WTC11 (cell line): Measurements from ENCODE around the gene OR4K1. TPM values are rescaled to one million over a fixed set of nuclear protein-coding genes. Genes with fewer than 3 reads are reported as not detected.

Source experiments
- ATAC-seq: fragments of 200-7000 bp; cut with Tn5 transposase; 2 replicates; pipeline ENCODE4 v1.10.0; 2021; ENCODE audit warnings: mild to moderate bottlenecking, moderate library complexity
- Bru-seq: library from RNA; stranded (reverse); fragments of 400-500 nt; gene quantifications from one replicate; lab custom pipeline; 2021; lab: Mats Ljungman, UMichigan
- CTCF ChIA-PET: fragments of 300-600 bp; sonication (Branson Sonifier 250); formaldehyde crosslinking; loops from one replicate; lab custom pipeline; 2021; ENCODE audit warnings: antibody characterized with exemption; lab: Charles Lee
- POLR2A ChIA-PET: fragments of 350-600 bp; sonication (Branson Sonifier 250); formaldehyde crosslinking; loops from one replicate; lab custom pipeline; 2021; ENCODE audit warnings: antibody characterized with exemption; lab: Charles Lee
- DNase-seq: peaks from one replicate; pipeline ENCODE4 v3.0.0; 2021; ENCODE audit warnings: low spot score
- H3K27ac Mint-ChIP-seq: 2 replicates; pipeline ENCODE4 v1.8.0; 2021; ENCODE audit warnings: mixed read lengths
- H3K27me3 Mint-ChIP-seq: 2 replicates; pipeline ENCODE4 v1.8.0; 2021; ENCODE audit warnings: low read depth, mild to moderate bottlenecking, moderate library complexity, mixed read lengths
- H3K36me3 Mint-ChIP-seq: 2 replicates; pipeline ENCODE4 v1.8.0; 2021; ENCODE audit warnings: mixed read lengths
- H3K4me1 Mint-ChIP-seq: 2 replicates; pipeline ENCODE4 v1.8.0; 2022; ENCODE audit warnings: mixed read lengths
- H3K4me3 Mint-ChIP-seq: 2 replicates; pipeline ENCODE4 v1.8.0; 2021; ENCODE audit warnings: mild to moderate bottlenecking, moderate library complexity, mixed read lengths
- H3K9me3 Mint-ChIP-seq: 2 replicates; pipeline ENCODE4 v1.8.0; 2021; ENCODE audit warnings: mixed read lengths
- ETV6 ChIP-seq: sonication (generic); formaldehyde crosslinking; IDR thresholded peaks from 2 replicates; pipeline ENCODE4 v1.8.1; 2022; ENCODE audit warnings: mild to moderate bottlenecking, missing genetic modification reagents
- GTF2I ChIP-seq: fragments of 250-450 bp; sonication (Bioruptor Pico); conservative IDR thresholded peaks from 2 replicates; pipeline ENCODE4 v1.4.0; 2021; ENCODE audit warnings: mild to moderate bottlenecking
- MYBL2 ChIP-seq: sonication (generic); formaldehyde crosslinking; IDR thresholded peaks from 2 replicates; pipeline ENCODE4 v1.8.1; 2023; ENCODE audit warnings: mild to moderate bottlenecking, moderate library complexity, missing genetic modification reagents
- NFE2L1 ChIP-seq: sonication (generic); formaldehyde crosslinking; IDR thresholded peaks from 2 replicates; pipeline ENCODE4 v1.8.1; 2023; ENCODE audit warnings: missing genetic modification reagents
- NFYB ChIP-seq: sonication (generic); formaldehyde crosslinking; conservative IDR thresholded peaks from 2 replicates; pipeline ENCODE4 v1.8.0; 2022; ENCODE audit warnings: low read depth, missing genetic modification reagents
- NR2C2 ChIP-seq: sonication (generic); formaldehyde crosslinking; IDR thresholded peaks from 2 replicates; pipeline ENCODE4 v1.8.0; 2022; ENCODE audit warnings: mild to moderate bottlenecking, missing genetic modification reagents
- NR3C1 ChIP-seq: sonication (generic); formaldehyde crosslinking; conservative IDR thresholded peaks from 2 replicates; pipeline ENCODE4 v1.8.1; 2023; ENCODE audit warnings: low read depth, mild to moderate bottlenecking, missing genetic modification reagents
- PRRX2 ChIP-seq: fragments of 250-450 bp; sonication (Bioruptor Pico); IDR thresholded peaks from 2 replicates; pipeline ENCODE4 v1.8.0; 2021; ENCODE audit warnings: mild to moderate bottlenecking
- RELA ChIP-seq: sonication (generic); formaldehyde crosslinking; IDR thresholded peaks from 2 replicates; pipeline ENCODE4 v1.8.1; 2022; ENCODE audit warnings: missing genetic modification reagents, mild to moderate bottlenecking, borderline replicate concordance
- RORB ChIP-seq: fragments of 250-450 bp; sonication (Bioruptor Pico); IDR thresholded peaks from 2 replicates; pipeline ENCODE4 v1.9.0; 2021; ENCODE audit warnings: mild to moderate bottlenecking
- TCF7 ChIP-seq: sonication (generic); formaldehyde crosslinking; IDR thresholded peaks from 2 replicates; pipeline ENCODE4 v1.8.0; 2022; ENCODE audit warnings: mild to moderate bottlenecking, low read depth, missing genetic modification reagents, moderate library complexity
- TP53 ChIP-seq: sonication (generic); formaldehyde crosslinking; IDR thresholded peaks from 2 replicates; pipeline ENCODE4 v1.8.1; 2023; ENCODE audit warnings: mild to moderate bottlenecking, missing genetic modification reagents
- ZNF232 ChIP-seq: sonication (generic); formaldehyde crosslinking; IDR thresholded peaks from 2 replicates; pipeline ENCODE4 v1.8.0; 2022; ENCODE audit warnings: mild to moderate bottlenecking, missing genetic modification reagents
- ZNF416 ChIP-seq: fragments of 250-450 bp; sonication (Bioruptor Pico); IDR thresholded peaks from 2 replicates; pipeline ENCODE4 v1.9.0; 2021; ENCODE audit warnings: mild to moderate bottlenecking, inconsistent platforms
- long read RNA-seq, 3 experiments: library from RNA in 1 of 3; library from capped mRNA in 1 of 3; library from polyadenylated mRNA in 1 of 3; unstranded in 2 of 3; stranded (forward) in 1 of 3; transcript quantifications; one replicate each; pipeline ENCODE4 v2.0.0, GENCODE V29; 2021
- total RNA-seq: library from RNA; stranded (reverse); gene quantifications from 3 replicates; pipeline ENCODE4 v1.2.3, GENCODE V29; 2021
- TF ChIP-seq, protein P1 (sequence below): fragments of 250-450 bp; sonication (Bioruptor Pico); IDR thresholded peaks from 2 replicates; pipeline ENCODE4 v1.9.0; 2021; ENCODE audit warnings: mild to moderate bottlenecking, borderline replicate concordance
- TF ChIP-seq, protein P2 (sequence below): sonication (generic); formaldehyde crosslinking; conservative IDR thresholded peaks from 2 replicates; pipeline ENCODE4 v1.8.1; 2022; ENCODE audit warnings: mild to moderate bottlenecking, missing genetic modification reagents
- TF ChIP-seq, protein P3 (sequence below): sonication (generic); formaldehyde crosslinking; IDR thresholded peaks from 2 replicates; pipeline ENCODE4 v1.8.0; 2022; ENCODE audit warnings: mild to moderate bottlenecking, missing genetic modification reagents
- TF ChIP-seq, protein P4 (sequence below): sonication (generic); formaldehyde crosslinking; IDR thresholded peaks from 2 replicates; pipeline ENCODE4 v1.8.0; 2022; ENCODE audit warnings: missing genetic modification reagents
- TF ChIP-seq, protein P5 (sequence below): sonication (generic); formaldehyde crosslinking; IDR thresholded peaks from 2 replicates; pipeline ENCODE4 v1.8.1; 2023; ENCODE audit warnings: mild to moderate bottlenecking, missing genetic modification reagents, moderate library complexity
- TF ChIP-seq, protein P6 (sequence below): sonication (generic); formaldehyde crosslinking; IDR thresholded peaks from 2 replicates; pipeline ENCODE4 v1.8.1; 2023; ENCODE audit warnings: mild to moderate bottlenecking, moderate library complexity, missing genetic modification reagents

Gene OR4K1, protein sequence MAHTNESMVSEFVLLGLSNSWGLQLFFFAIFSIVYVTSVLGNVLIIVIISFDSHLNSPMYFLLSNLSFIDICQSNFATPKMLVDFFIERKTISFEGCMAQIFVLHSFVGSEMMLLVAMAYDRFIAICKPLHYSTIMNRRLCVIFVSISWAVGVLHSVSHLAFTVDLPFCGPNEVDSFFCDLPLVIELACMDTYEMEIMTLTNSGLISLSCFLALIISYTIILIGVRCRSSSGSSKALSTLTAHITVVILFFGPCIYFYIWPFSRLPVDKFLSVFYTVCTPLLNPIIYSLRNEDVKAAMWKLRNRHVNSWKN
- total RNA-seq: not detected in 3 replicates
- Bru-seq, nascent RNA: not detected
- long read RNA-seq, experiment 1: 0 reads
- long read RNA-seq, experiment 2: 0 reads
- long read RNA-seq, experiment 3: 0 reads

DNA sequence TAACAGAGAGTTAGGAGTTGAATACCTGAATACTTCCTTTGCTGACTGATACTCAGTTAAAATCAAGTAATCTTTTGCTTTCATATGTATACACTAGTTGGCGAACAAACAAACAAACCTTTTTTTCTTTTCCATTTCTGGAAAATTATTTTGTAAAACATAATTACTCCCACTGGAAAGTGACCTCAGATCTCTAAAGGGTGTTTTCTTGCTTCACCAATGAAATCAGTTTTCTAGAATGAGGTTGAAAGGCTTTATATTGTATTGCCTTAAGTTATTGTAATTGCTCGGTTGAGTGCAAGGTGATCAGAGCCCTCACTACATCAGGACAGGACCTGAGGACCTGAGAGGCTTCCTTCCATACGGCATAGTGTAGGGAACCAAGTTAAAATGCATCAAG is at the start of gene OR4K1:
TSS of gene OR4K1 (plus strand) at position 301 of the 400 bp plus-strand sequence. CDS start 4,750 bp downstream, outside the sequence.
- peaks cover 16% of the 10 kb centered on the region for H3K27me3 Mint-ChIP-seq
- peaks cover 59% of the 10 kb centered on the region for H3K9me3 Mint-ChIP-seq
- peaks cover 52% of the 10 kb centered on the region for H3K36me3 Mint-ChIP-seq
- POLR2A ChIA-PET: no interaction called here
- no peak within 1 kb of the TSS for H3K4me3 Mint-ChIP-seq
- ATAC-seq (no peak), DNase-seq (no peak)
- CTCF ChIA-PET: no interaction called here
- H3K4me1 Mint-ChIP-seq: no peaks in the 10 kb centered on the region
- TF ChIP-seq MYBL2 (no peak), NR2C2 (CRISPR knock-in tag) (no peak), ZNF232 (no peak), NR3C1 (CRISPR knock-in tag) (no peak), RELA (no peak), PRRX2 (CRISPR knock-in tag) (no peak), TCF7 (CRISPR knock-in tag) (no peak), TP53 (CRISPR knock-in tag) (no peak), NFYB (CRISPR knock-in tag) (no peak), RORB (CRISPR knock-in tag) (no peak), GTF2I (CRISPR knock-in tag) (no peak), ETV6 (CRISPR knock-in tag) (no peak), ZNF416 (no peak), NFE2L1 (CRISPR knock-in tag) (no peak)
- TF ChIP-seq, protein P1, sequence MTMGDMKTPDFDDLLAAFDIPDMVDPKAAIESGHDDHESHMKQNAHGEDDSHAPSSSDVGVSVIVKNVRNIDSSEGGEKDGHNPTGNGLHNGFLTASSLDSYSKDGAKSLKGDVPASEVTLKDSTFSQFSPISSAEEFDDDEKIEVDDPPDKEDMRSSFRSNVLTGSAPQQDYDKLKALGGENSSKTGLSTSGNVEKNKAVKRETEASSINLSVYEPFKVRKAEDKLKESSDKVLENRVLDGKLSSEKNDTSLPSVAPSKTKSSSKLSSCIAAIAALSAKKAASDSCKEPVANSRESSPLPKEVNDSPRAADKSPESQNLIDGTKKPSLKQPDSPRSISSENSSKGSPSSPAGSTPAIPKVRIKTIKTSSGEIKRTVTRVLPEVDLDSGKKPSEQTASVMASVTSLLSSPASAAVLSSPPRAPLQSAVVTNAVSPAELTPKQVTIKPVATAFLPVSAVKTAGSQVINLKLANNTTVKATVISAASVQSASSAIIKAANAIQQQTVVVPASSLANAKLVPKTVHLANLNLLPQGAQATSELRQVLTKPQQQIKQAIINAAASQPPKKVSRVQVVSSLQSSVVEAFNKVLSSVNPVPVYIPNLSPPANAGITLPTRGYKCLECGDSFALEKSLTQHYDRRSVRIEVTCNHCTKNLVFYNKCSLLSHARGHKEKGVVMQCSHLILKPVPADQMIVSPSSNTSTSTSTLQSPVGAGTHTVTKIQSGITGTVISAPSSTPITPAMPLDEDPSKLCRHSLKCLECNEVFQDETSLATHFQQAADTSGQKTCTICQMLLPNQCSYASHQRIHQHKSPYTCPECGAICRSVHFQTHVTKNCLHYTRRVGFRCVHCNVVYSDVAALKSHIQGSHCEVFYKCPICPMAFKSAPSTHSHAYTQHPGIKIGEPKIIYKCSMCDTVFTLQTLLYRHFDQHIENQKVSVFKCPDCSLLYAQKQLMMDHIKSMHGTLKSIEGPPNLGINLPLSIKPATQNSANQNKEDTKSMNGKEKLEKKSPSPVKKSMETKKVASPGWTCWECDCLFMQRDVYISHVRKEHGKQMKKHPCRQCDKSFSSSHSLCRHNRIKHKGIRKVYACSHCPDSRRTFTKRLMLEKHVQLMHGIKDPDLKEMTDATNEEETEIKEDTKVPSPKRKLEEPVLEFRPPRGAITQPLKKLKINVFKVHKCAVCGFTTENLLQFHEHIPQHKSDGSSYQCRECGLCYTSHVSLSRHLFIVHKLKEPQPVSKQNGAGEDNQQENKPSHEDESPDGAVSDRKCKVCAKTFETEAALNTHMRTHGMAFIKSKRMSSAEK: no peak
- TF ChIP-seq, protein P2, sequence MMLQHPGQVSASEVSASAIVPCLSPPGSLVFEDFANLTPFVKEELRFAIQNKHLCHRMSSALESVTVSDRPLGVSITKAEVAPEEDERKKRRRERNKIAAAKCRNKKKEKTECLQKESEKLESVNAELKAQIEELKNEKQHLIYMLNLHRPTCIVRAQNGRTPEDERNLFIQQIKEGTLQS (CRISPR knock-in tag): no peak
- TF ChIP-seq, protein P3, sequence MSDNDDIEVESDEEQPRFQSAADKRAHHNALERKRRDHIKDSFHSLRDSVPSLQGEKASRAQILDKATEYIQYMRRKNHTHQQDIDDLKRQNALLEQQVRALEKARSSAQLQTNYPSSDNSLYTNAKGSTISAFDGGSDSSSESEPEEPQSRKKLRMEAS (CRISPR knock-in tag): no peak
- TF ChIP-seq, protein P4, sequence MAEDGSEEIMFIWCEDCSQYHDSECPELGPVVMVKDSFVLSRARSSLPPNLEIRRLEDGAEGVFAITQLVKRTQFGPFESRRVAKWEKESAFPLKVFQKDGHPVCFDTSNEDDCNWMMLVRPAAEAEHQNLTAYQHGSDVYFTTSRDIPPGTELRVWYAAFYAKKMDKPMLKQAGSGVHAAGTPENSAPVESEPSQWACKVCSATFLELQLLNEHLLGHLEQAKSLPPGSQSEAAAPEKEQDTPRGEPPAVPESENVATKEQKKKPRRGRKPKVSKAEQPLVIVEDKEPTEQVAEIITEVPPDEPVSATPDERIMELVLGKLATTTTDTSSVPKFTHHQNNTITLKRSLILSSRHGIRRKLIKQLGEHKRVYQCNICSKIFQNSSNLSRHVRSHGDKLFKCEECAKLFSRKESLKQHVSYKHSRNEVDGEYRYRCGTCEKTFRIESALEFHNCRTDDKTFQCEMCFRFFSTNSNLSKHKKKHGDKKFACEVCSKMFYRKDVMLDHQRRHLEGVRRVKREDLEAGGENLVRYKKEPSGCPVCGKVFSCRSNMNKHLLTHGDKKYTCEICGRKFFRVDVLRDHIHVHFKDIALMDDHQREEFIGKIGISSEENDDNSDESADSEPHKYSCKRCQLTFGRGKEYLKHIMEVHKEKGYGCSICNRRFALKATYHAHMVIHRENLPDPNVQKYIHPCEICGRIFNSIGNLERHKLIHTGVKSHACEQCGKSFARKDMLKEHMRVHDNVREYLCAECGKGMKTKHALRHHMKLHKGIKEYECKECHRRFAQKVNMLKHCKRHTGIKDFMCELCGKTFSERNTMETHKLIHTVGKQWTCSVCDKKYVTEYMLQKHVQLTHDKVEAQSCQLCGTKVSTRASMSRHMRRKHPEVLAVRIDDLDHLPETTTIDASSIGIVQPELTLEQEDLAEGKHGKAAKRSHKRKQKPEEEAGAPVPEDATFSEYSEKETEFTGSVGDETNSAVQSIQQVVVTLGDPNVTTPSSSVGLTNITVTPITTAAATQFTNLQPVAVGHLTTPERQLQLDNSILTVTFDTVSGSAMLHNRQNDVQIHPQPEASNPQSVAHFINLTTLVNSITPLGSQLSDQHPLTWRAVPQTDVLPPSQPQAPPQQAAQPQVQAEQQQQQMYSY (CRISPR knock-in tag): no peak
- TF ChIP-seq, protein P5, sequence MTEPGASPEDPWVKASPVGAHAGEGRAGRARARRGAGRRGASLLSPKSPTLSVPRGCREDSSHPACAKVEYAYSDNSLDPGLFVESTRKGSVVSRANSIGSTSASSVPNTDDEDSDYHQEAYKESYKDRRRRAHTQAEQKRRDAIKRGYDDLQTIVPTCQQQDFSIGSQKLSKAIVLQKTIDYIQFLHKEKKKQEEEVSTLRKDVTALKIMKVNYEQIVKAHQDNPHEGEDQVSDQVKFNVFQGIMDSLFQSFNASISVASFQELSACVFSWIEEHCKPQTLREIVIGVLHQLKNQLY (CRISPR knock-in tag): no peak
- TF ChIP-seq, protein P6, sequence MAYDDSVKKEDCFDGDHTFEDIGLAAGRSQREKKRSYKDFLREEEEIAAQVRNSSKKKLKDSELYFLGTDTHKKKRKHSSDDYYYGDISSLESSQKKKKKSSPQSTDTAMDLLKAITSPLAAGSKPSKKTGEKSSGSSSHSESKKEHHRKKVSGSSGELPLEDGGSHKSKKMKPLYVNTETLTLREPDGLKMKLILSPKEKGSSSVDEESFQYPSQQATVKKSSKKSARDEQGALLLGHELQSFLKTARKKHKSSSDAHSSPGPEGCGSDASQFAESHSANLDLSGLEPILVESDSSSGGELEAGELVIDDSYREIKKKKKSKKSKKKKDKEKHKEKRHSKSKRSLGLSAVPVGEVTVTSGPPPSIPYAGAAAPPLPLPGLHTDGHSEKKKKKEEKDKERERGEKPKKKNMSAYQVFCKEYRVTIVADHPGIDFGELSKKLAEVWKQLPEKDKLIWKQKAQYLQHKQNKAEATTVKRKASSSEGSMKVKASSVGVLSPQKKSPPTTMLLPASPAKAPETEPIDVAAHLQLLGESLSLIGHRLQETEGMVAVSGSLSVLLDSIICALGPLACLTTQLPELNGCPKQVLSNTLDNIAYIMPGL (CRISPR knock-in tag): no peak
- no peak within 1 kb of the TSS for H3K27ac Mint-ChIP-seq
